ENCODE measurements around the gene PC. TPM values are rescaled to one million over a fixed set of nuclear protein-coding genes. Genes with fewer than 3 reads are reported as not detected.
A peak's percentile ranks its signal among the peaks of the same experiment; 100 is the strongest.

PC gene
- total and polyA plus RNA-seq, 9 donors: 4.2 to 27.5 (median 14.7) TPM

DNA sequence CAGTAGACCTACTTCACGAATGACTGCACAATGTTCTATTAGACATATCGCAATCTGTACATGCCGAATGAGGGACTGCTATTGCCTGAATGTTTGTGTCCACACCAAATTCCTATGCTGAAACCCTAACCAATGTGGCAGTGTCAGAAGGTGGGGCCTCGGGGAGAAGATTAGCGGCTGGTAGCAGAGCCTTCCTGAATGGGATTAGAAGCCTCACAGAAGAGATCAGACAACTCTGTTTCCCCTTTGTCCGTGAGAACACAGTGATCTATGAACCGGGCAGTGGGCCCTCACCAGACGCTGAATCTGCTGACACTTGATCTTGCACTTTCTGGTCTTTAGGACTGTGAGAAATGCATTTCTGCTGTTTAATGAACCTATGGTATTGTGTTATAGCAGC, 68.2 kb downstream of the PC start:
- Histone ChIP-seq H3K4me3 (no peak overlapping the region), H3K4me1 (ENCODE audit: insufficient read depth) (peaks cover 7% of the 10 kb centered on the region), H3K27ac (no peak overlapping the region), H3K27me3 (no peaks in the 10 kb centered on the region), H3K9me3 (no peaks in the 10 kb centered on the region), H3K36me3 (no peaks in the 10 kb centered on the region)
- intact Hi-C loops (cut with DNase I): no loop called here
- DNase-seq: peak in 1 of 5 donors; percentile 0
- TF ChIP-seq EP300 (IDR thresholded peaks at IDR 0.05): no peak
- TF ChIP-seq, protein P1, sequence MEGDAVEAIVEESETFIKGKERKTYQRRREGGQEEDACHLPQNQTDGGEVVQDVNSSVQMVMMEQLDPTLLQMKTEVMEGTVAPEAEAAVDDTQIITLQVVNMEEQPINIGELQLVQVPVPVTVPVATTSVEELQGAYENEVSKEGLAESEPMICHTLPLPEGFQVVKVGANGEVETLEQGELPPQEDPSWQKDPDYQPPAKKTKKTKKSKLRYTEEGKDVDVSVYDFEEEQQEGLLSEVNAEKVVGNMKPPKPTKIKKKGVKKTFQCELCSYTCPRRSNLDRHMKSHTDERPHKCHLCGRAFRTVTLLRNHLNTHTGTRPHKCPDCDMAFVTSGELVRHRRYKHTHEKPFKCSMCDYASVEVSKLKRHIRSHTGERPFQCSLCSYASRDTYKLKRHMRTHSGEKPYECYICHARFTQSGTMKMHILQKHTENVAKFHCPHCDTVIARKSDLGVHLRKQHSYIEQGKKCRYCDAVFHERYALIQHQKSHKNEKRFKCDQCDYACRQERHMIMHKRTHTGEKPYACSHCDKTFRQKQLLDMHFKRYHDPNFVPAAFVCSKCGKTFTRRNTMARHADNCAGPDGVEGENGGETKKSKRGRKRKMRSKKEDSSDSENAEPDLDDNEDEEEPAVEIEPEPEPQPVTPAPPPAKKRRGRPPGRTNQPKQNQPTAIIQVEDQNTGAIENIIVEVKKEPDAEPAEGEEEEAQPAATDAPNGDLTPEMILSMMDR (IDR thresholded peaks at IDR 0.05): no peak
- no peak for TF ChIP-seq POLR2A (IDR thresholded peaks at IDR 0.05)
- 77 to 84% (median 82%) methylated on average over 8 of the region's 8 CpGs for WGBS, 3 donors

DNA sequence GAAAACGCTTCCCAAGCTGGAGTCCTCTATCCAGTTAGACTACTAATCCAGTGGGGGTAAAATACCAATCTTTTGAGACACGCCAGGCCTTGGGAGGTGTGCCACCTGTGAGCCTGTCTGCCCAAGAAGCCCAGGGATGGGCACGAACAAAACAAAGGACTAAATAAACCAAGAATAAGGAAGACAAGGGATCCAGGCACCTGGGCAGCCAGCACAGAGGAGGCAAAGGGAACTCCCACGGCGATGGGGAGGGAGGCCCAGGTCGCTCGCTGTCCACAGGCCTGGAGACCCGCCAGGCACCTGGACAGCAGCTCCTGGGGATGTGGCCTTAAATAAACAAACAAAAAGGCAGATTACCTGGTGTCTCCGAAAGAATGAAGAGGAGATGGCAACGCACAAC, 69.9 kb downstream of the PC start:
- intact Hi-C loops (cut with DNase I): no loop called here
- 92 to 97% (median 94%) methylated on average over 10 of the region's 10 CpGs for WGBS, 3 donors
- no peak for TF ChIP-seq POLR2A (IDR thresholded peaks at IDR 0.05)
- TF ChIP-seq EP300 (IDR thresholded peaks at IDR 0.05): no peak
- TF ChIP-seq, protein P1 (IDR thresholded peaks at IDR 0.05): no peak
- no peak overlapping the region for H3K27ac ChIP-seq
- no peaks in the 10 kb centered on the region for H3K9me3 ChIP-seq
- no peaks in the 10 kb centered on the region for H3K36me3 ChIP-seq
- DNase-seq: no peak
- H3K4me1 ChIP-seq (ENCODE audit: insufficient read depth): peaks cover 7% of the 10 kb centered on the region
- no peak overlapping the region for H3K4me3 ChIP-seq
- no peaks in the 10 kb centered on the region for H3K27me3 ChIP-seq

DNA sequence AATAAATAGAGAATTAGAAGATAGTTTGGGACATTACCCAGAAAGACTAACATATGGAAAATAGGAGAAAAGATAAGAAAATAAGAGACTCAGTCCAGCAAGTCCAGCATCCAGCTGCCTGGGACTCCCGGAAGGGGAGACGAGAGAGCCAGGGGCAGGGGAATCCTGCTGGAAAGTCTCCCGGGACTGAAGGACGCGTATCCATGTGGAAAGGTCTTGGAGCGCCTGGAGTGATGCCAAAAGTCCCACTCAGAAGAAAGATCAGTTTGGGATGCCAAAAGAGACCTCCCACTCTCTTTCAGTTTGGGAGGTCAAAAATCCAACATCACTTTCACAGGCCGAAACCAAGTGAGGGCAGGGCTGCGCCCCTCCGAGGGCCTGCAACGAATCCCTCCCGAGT, 70.7 kb downstream of the PC start:
- TF ChIP-seq POLR2A (IDR thresholded peaks at IDR 0.05): no peak
- no peak for TF ChIP-seq EP300 (IDR thresholded peaks at IDR 0.05)
- TF ChIP-seq, protein P1 (IDR thresholded peaks at IDR 0.05): no peak
- Histone ChIP-seq H3K4me3 (no peak overlapping the region), H3K36me3 (no peaks in the 10 kb centered on the region), H3K27ac (no peak overlapping the region), H3K4me1 (ENCODE audit: insufficient read depth) (peaks cover 7% of the 10 kb centered on the region), H3K27me3 (no peaks in the 10 kb centered on the region), H3K9me3 (no peaks in the 10 kb centered on the region)
- intact Hi-C loops (cut with DNase I): no loop called here
- WGBS, 3 donors: 24 to 32% (median 27%) methylated on average over 11 of the region's 11 CpGs
- DNase-seq: no peak

DNA sequence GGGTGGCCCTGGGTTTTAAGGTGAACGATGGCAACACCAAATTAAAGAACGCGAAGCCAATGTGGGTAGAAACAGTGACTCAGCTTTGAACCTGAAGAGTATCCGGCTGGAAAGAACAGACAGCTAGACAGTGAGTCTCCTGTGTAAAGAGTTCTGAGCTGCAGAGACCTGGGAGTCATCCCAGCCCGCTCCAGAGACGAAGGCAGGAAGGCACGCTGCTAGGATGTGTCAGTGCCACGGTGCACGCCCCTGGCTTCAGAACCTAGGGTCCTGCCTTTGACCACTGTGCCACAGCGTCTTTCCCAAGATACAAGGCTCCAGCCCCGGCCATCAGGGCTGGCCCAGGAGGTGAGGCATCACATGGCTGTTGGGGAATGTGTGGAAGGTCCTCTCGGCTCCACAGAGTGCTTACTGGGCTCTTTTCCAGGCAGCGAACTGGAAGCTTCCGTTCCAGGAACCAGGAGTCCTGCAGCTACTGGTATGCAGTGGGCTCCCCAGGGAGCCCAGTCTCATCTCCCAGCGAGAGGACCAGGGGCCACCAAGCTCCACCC, 71.4 kb downstream of the PC start:
- H3K9me3 ChIP-seq: no peaks in the 10 kb centered on the region
- peak in 2 of 5 donors; percentile 27 to 54 for DNase-seq
- peaks cover 7% of the 10 kb centered on the region for H3K4me1 ChIP-seq (ENCODE audit: insufficient read depth)
- WGBS, 3 donors: 58 to 59% (median 58%) methylated on average over 15 of the region's 15 CpGs
- no peaks in the 10 kb centered on the region for H3K36me3 ChIP-seq
- TF ChIP-seq POLR2A (IDR thresholded peaks at IDR 0.05): no peak
- TF ChIP-seq, protein P1 (IDR thresholded peaks at IDR 0.05): no peak
- TF ChIP-seq EP300 (IDR thresholded peaks at IDR 0.05): no peak
- no peaks in the 10 kb centered on the region for H3K27me3 ChIP-seq
- intact Hi-C loops (cut with DNase I): no loop called here
- H3K27ac ChIP-seq: no peak overlapping the region
- no peak overlapping the region for H3K4me3 ChIP-seq

Data from ovary (tissue), 9 donors.